Umbilical cord (tissue), 2 donors: ENCODE data around the gene KCNAB1. TPM values are rescaled to one million over a fixed set of nuclear protein-coding genes. Genes with fewer than 3 reads are reported as not detected.

ENCODE experiments used
- DNase-seq: peaks from one replicate; pipeline ENCODE4 v3.0.0-alpha.2; 2015; ENCODE audit warnings: low spot score
- total RNA-seq: library from RNA; depleted of rRNA; stranded (reverse); fragments of >200 nt; gene quantifications from one replicate; pipeline ENCODE4 v1.2.3, GENCODE V29; 2014; ENCODE audit warnings: low replicate concordance; ENCODE audit not compliant: insufficient read depth

Gene KCNAB1
- total RNA-seq, 1 donor from 2014 or later, result 0.72 TPM

GRCh38 chr3:156360963-156361362 lies 240.6 kb downstream of the KCNAB1 start:
- no peak for DNase-seq

- no peak for DNase-seq
Measured at GRCh38 chr3:156366559-156366958, 246.2 kb downstream of the KCNAB1 start.

- DNase-seq, result no peak
Measured at GRCh38 chr3:156368189-156368588, 247.8 kb downstream of the KCNAB1 start.

- DNase-seq, result no peak
Measured at GRCh38 chr3:156371701-156372100, 251.3 kb downstream of the KCNAB1 start.

GRCh38 chr3:156373095-156373494 lies 252.7 kb downstream of the KCNAB1 start:
- DNase-seq, result no peak

- no peak for DNase-seq
Measured at GRCh38 chr3:156373654-156374053, 253.3 kb downstream of the KCNAB1 start.

GRCh38 chr3:156376199-156376598 lies 255.8 kb downstream of the KCNAB1 start:
- DNase-seq, result no peak

- DNase-seq, result no peak
Measured at GRCh38 chr3:156377266-156377665, 256.9 kb downstream of the KCNAB1 start.

GRCh38 chr3:156377718-156378117 lies 257.3 kb downstream of the KCNAB1 start:
- no peak for DNase-seq

- no peak for DNase-seq
Measured at GRCh38 chr3:156378871-156379270, 258.5 kb downstream of the KCNAB1 start.

GRCh38 chr3:156379327-156379726 lies 258.9 kb downstream of the KCNAB1 start:
- no peak for DNase-seq

GRCh38 chr3:156381253-156381652 lies 260.9 kb downstream of the KCNAB1 start:
- no peak for DNase-seq

- no peak for DNase-seq
Measured at GRCh38 chr3:156382458-156383346, 262.3 kb downstream of the KCNAB1 start.

GRCh38 chr3:156383441-156384025 lies 263.2 kb downstream of the KCNAB1 start:
- DNase-seq, result peak; percentile 51

- DNase-seq, result peak; percentile 92
Measured at GRCh38 chr3:156388497-156389448, 268.4 kb downstream of the KCNAB1 start.

GRCh38 chr3:156389449-156389950 lies 269.1 kb downstream of the KCNAB1 start:
- no peak for DNase-seq

GRCh38 chr3:156390846-156391245 lies 270.5 kb downstream of the KCNAB1 start:
- no peak for DNase-seq

- no peak for DNase-seq
Measured at GRCh38 chr3:156395961-156396710, 275.8 kb downstream of the KCNAB1 start.

GRCh38 chr3:156396851-156397250 lies 276.5 kb downstream of the KCNAB1 start:
- no peak for DNase-seq

GRCh38 chr3:156397534-156397933 lies 277.2 kb downstream of the KCNAB1 start:
- no peak for DNase-seq

GRCh38 chr3:156400062-156400461 lies 279.7 kb downstream of the KCNAB1 start:
- no peak for DNase-seq
